OCI-LY3 (cell line): ENCODE results near the gene MRTFA.
A peak's percentile ranks its signal among the peaks of the same experiment; 100 is the strongest.

Experiments used
- H2AFZ ChIP-seq: fragments of 200-600, 300-600 bp; shearing (Covaris generic); 2 replicates; pipeline ENCODE4 v1.6.0; 2014; ENCODE audit warnings: antibody characterized with exemption, low read depth, low read length
- H3K27ac ChIP-seq: fragments of 200-600, 300-600 bp; sonication (generic); 2 replicates; pipeline ENCODE4 v1.5.1; 2014; ENCODE audit warnings: mild to moderate bottlenecking, low read length, moderate library complexity, mixed read lengths
- H3K27me3 ChIP-seq: fragments of 200-600, 300-600 bp; sonication (generic); 2 replicates; pipeline ENCODE4 v1.6.1; 2014; ENCODE audit warnings: low read depth, low read length, mixed read lengths
- H3K36me3 ChIP-seq: fragments of 200-600, 300-600 bp; sonication (generic); replicated peaks from 2 replicates; pipeline ENCODE3; 2014; ENCODE audit warnings: low read depth, low read length, mixed read lengths
- H3K4me1 ChIP-seq: fragments of 300-600, 200-600 bp; sonication (generic); 2 replicates; pipeline ENCODE4 v1.6.1; 2014; ENCODE audit warnings: low read length, mixed read lengths
- H3K4me2 ChIP-seq: fragments of 200-600, 300-600 bp; sonication (generic); 2 replicates; pipeline ENCODE4 v1.6.1; 2014; ENCODE audit warnings: low read length, mixed read lengths
- H3K4me3 ChIP-seq: fragments of 300-600, 200-600 bp; sonication (generic); 2 replicates; pipeline ENCODE4 v1.5.1; 2014; ENCODE audit warnings: antibody characterized with exemption, mild to moderate bottlenecking, low read length, moderate library complexity
- H3K79me2 ChIP-seq: fragments of 300-600, 200-600 bp; shearing (Covaris generic); 2 replicates; pipeline ENCODE4 v1.6.1; 2014; ENCODE audit warnings: mild to moderate bottlenecking, low read length, mixed read lengths
- H3K9ac ChIP-seq: fragments of 300-600, 200-600 bp; shearing (Covaris generic); 2 replicates; pipeline ENCODE4 v1.6.0; 2014; ENCODE audit warnings: mild to moderate bottlenecking, low read length, moderate library complexity
- H3K9me3 ChIP-seq: fragments of 200-600, 300-600 bp; shearing (Covaris generic); 2 replicates; pipeline ENCODE4 v1.6.1; 2014; ENCODE audit warnings: low read length, mixed read lengths; ENCODE audit not compliant: insufficient read depth
- H4K20me1 ChIP-seq: fragments of 200-600, 300-600 bp; sonication (generic); 2 replicates; pipeline ENCODE4 v1.6.1; 2016; ENCODE audit warnings: low read length, mixed read lengths; ENCODE audit not compliant: insufficient read depth
- EZH2phosphoT487 ChIP-seq: fragments of 200-600 bp; shearing (Covaris generic); IDR thresholded peaks from 2 replicates; pipeline ENCODE4 v1.6.1; 2018; ENCODE audit warnings: antibody characterized with exemption, mixed run types, low read depth
- TF ChIP-seq, protein P1 (sequence below): fragments of 200-600, 300-600 bp; sonication (generic); IDR thresholded peaks from 2 replicates; pipeline ENCODE4 v1.5.1; 2014; ENCODE audit warnings: antibody characterized with exemption, low read length, low read depth

Gene MRTFA

DNA sequence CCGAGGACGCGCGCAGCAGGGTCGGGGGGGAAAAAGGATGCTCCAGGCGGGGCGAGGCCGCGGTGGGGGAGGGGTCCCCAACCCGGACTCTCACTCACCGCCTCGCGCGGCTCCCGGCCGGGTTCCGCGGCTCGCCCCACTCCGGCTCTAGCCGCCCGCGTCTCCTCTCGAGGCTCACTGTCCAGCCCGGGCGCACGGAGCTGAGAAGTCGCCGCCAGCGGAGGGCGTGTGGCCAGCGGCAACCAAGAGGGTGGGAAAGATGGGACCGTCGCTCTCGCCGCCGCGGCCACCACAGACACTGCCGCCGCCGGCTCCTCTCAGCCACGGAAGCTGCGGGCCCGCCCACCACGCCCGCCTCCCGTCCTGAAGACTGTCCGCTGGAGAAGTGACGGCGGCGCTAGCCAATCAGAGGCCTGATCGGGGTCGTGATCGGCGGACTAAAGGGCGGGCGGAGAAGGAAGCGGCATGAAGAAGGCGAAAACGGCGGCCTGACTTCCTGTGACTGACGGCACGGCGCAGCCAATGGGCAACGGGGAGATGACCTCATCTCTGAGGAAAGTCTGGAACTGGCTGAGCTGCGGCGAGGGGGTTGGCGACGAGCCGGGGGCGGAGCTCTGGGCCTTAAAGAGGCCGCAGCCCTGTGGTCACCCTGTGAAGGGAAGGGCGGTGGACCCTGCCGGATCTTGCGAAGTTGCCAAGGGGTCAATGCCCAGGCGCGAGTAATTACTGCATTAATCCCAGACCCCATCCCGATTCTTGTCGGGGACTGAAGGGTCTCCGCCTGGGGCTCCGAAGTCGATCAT is at the start of gene MRTFA:
MRTFA (minus strand) TSS at position 340 of the 803 bp plus-strand sequence.
- Histone ChIP-seq H2AFZ (peak within 1 kb of the TSS; percentile 92), H3K27me3 (no peaks in the 10 kb centered on the region), H3K4me3 (peak within 1 kb of the TSS; percentile 81), H3K27ac (peak within 1 kb of the TSS; percentile 51), H3K4me1 (peaks cover 25% of the 10 kb centered on the region), H3K36me3 (peaks cover 10% of the 10 kb centered on the region), H3K9ac (peak within 1 kb of the TSS; percentile 87), H4K20me1 (peaks cover 17% of the 10 kb centered on the region), H3K79me2 (peaks cover 48% of the 10 kb centered on the region), H3K9me3 (no peaks in the 10 kb centered on the region), H3K4me2 (peak within 1 kb of the TSS; percentile 97)
- TF ChIP-seq EZH2phosphoT487: no peak
- TF ChIP-seq, protein P1, sequence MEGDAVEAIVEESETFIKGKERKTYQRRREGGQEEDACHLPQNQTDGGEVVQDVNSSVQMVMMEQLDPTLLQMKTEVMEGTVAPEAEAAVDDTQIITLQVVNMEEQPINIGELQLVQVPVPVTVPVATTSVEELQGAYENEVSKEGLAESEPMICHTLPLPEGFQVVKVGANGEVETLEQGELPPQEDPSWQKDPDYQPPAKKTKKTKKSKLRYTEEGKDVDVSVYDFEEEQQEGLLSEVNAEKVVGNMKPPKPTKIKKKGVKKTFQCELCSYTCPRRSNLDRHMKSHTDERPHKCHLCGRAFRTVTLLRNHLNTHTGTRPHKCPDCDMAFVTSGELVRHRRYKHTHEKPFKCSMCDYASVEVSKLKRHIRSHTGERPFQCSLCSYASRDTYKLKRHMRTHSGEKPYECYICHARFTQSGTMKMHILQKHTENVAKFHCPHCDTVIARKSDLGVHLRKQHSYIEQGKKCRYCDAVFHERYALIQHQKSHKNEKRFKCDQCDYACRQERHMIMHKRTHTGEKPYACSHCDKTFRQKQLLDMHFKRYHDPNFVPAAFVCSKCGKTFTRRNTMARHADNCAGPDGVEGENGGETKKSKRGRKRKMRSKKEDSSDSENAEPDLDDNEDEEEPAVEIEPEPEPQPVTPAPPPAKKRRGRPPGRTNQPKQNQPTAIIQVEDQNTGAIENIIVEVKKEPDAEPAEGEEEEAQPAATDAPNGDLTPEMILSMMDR: no peak

DNA sequence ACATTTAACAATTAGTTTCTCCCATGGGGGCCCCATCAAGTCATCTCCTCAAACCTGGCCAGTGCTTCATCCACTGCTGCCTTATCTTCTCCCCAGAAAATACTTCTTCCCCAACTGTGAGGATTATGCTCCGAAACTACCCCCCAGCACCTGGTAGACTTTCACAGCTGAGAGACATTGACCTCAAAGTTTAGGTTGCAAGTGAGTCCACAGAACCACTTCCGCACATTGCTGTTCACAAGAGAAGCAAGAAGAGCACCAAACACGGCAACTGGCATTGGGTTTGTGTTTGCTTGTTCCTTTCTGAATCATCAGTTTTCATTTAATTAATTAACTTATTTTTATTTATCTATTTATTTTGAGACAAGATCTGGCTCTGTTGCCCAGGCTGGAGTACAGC is 48.9 kb upstream of the MRTFA start:
- Histone ChIP-seq H3K4me1 (peaks cover 20% of the 10 kb centered on the region), H4K20me1 (no peaks in the 10 kb centered on the region), H3K79me2 (no peaks in the 10 kb centered on the region), H3K9ac (peak overlapping the region; percentile 3; the same call in 1 of the 2 replicates), H3K4me3 (peak overlapping the region; percentile 73), H3K27ac (no peak overlapping the region), H2AFZ (peak overlapping the region; percentile 80), H3K4me2 (peak overlapping the region; percentile 89), H3K9me3 (no peaks in the 10 kb centered on the region), H3K36me3 (no peaks in the 10 kb centered on the region), H3K27me3 (peaks cover 3% of the 10 kb centered on the region; the same call in 1 of the 2 replicates)
- TF ChIP-seq, protein P1: no peak
- no peak for TF ChIP-seq EZH2phosphoT487

DNA sequence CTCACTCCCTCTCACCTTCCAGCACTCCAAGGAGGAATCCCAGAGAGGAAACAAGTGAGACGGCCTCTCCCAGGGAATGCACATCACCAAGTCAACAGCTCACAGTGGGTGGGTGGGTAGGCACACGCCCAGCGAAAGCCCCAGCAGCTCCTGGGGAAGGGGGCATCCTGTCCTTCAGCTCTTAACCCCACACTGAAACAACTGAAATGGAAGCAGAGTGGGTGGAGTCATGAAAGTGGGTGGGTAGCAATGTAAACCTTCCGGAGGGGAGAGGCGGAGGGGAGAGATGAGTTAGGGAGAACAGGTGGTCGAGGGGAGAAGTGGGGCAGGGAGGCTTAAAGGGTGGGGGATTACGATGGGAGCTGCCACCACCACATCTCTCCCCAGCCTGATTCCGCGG is 48.2 kb upstream of the MRTFA start:
- peaks cover 10% of the 10 kb centered on the region for H3K27me3 ChIP-seq
- peak overlapping the region; percentile 3; the same call in 1 of the 2 replicates for H3K9ac ChIP-seq
- H3K4me1 ChIP-seq: peaks cover 20% of the 10 kb centered on the region
- no peaks in the 10 kb centered on the region for H4K20me1 ChIP-seq
- peak overlapping the region; percentile 73 for H3K4me3 ChIP-seq
- TF ChIP-seq EZH2phosphoT487: no peak
- TF ChIP-seq, protein P1: no peak
- H3K4me2 ChIP-seq: peak overlapping the region; percentile 89
- H2AFZ ChIP-seq: peak overlapping the region; percentile 80
- no peaks in the 10 kb centered on the region for H3K9me3 ChIP-seq
- H3K79me2 ChIP-seq: no peaks in the 10 kb centered on the region
- H3K36me3 ChIP-seq: no peaks in the 10 kb centered on the region
- H3K27ac ChIP-seq: no peak overlapping the region

DNA sequence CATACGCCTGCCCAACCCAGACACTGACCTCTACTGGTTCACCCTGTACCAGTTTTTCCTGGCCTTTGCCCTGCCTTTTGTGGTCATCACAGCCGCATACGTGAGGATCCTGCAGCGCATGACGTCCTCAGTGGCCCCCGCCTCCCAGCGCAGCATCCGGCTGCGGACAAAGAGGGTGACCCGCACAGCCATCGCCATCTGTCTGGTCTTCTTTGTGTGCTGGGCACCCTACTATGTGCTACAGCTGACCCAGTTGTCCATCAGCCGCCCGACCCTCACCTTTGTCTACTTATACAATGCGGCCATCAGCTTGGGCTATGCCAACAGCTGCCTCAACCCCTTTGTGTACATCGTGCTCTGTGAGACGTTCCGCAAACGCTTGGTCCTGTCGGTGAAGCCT is 44.9 kb upstream of the MRTFA start:
- TF ChIP-seq EZH2phosphoT487: no peak
- TF ChIP-seq, protein P1: no peak
- H2AFZ ChIP-seq: no peak overlapping the region
- H3K36me3 ChIP-seq: no peaks in the 10 kb centered on the region
- no peak overlapping the region for H3K9ac ChIP-seq
- no peak overlapping the region for H3K4me3 ChIP-seq
- H3K9me3 ChIP-seq: no peaks in the 10 kb centered on the region
- no peaks in the 10 kb centered on the region for H3K79me2 ChIP-seq
- H3K4me1 ChIP-seq: peaks cover 20% of the 10 kb centered on the region
- H3K27ac ChIP-seq: no peak overlapping the region
- no peaks in the 10 kb centered on the region for H4K20me1 ChIP-seq
- no peak overlapping the region for H3K4me2 ChIP-seq
- peaks cover 17% of the 10 kb centered on the region for H3K27me3 ChIP-seq
